GM12878 (cell line): ENCODE measurements around the gene SCARF2. TPM values are rescaled to one million over a fixed set of nuclear protein-coding genes. Genes with fewer than 3 reads are reported as not detected.

Experiments
- ATAC-seq: fragments of 200-7000 bp; cut with Tn5 transposase; 3 replicates; pipeline ENCODE4 v1.9.1; 2020; ENCODE audit warnings: mild to moderate bottlenecking, moderate library complexity
- BruUV-seq: library from RNA; stranded (reverse); fragments of 400-500 nt; replicated peaks from 2 replicates; lab custom pipeline; 2021; lab: Mats Ljungman, UMichigan
- CTCF ChIA-PET: fragments of 300-600 bp; sonication (Branson Sonifier 250); formaldehyde crosslinking; extraction: SDS; loops from one replicate; lab custom pipeline; 2021; ENCODE audit warnings: inconsistent platforms; lab: Yijun Ruan, JAX
- POLR2A ChIA-PET: fragments of 350-600 bp; formaldehyde crosslinking; extraction: SDS; loops from one replicate; lab custom pipeline; 2021; ENCODE audit warnings: inconsistent platforms; lab: Charles Lee
- RAD21 ChIA-PET: fragments of 300-600 bp; sonication (Branson Sonifier 250); formaldehyde crosslinking; loops from one replicate; lab custom pipeline; 2023; ENCODE audit warnings: antibody characterized with exemption; ENCODE audit not compliant: unreplicated experiment; lab: Charles Lee
- SMC1A ChIA-PET: fragments of 300-600 bp; sonication (Branson Sonifier 250); formaldehyde crosslinking; loops from one replicate; lab custom pipeline; 2023; ENCODE audit not compliant: unreplicated experiment, uncharacterized antibody; lab: Charles Lee
- DNase-seq: peaks from one replicate; pipeline ENCODE4 v3.0.0-alpha.2; 2011; ENCODE audit warnings: low read depth, low spot score
- FAIRE-seq: peaks from 3 replicates; lab custom pipeline; 2011; peaks lifted over from hg19 to GRCh38; lab: Jason Lieb, UNC
- H2AFZ ChIP-seq: 2 replicates; pipeline ENCODE4 v1.6.0; 2011; ENCODE audit warnings: low read depth, low read length, control low read depth; ENCODE audit not compliant: control insufficient read depth
- H3K27ac ChIP-seq: 2 replicates; pipeline ENCODE4 v1.5.1; 2011; ENCODE audit warnings: control low read depth; ENCODE audit not compliant: control insufficient read depth, insufficient read depth
- H3K27me3 ChIP-seq, 2 experiments: replicated peaks in 1 of 2; 2 replicates each; pipeline versions ENCODE4 v1.6.0 to v1.6.1; 2011; ENCODE audit warnings: low read length in 1 of 2; ENCODE audit not compliant: control insufficient read depth in 2 of 2, insufficient read depth in 2 of 2
- H3K36me3 ChIP-seq, 2 experiments: 2 replicates each; pipeline ENCODE4 v1.5.1; 2011; ENCODE audit warnings: low read length in 1 of 2; ENCODE audit not compliant: control insufficient read depth in 2 of 2, insufficient read depth in 2 of 2
- H3K4me1 ChIP-seq: 2 replicates; pipeline ENCODE4 v1.6.1; 2011; ENCODE audit warnings: mild to moderate bottlenecking, low read length, moderate library complexity, mixed read lengths; ENCODE audit not compliant: control insufficient read depth, insufficient read depth
- H3K4me2 ChIP-seq: 2 replicates; pipeline ENCODE4 v1.6.0; 2011; ENCODE audit warnings: control low read depth; ENCODE audit not compliant: control insufficient read depth, insufficient read depth
- H3K4me3 ChIP-seq: fragments of 200-600 bp; sonication (generic); 2 replicates; pipeline ENCODE4 v1.5.1; 2016
- H3K79me2 ChIP-seq: 2 replicates; pipeline ENCODE4 v1.6.0; 2011; ENCODE audit warnings: low read length; ENCODE audit not compliant: control insufficient read depth, insufficient read depth
- H3K9ac ChIP-seq: 2 replicates; pipeline ENCODE4 v1.8.0; 2011; ENCODE audit warnings: low read length, control low read depth, mixed read lengths; ENCODE audit not compliant: control insufficient read depth, insufficient read depth
- H3K9me3 ChIP-seq: replicated peaks from 3 replicates; pipeline ENCODE4 v1.5.1; 2011; ENCODE audit warnings: mild to moderate bottlenecking, low read length; ENCODE audit not compliant: control insufficient read depth, insufficient read depth
- H4K20me1 ChIP-seq: 2 replicates; pipeline ENCODE4 v1.6.0; 2011; ENCODE audit not compliant: control insufficient read depth, insufficient read depth
- GABPA ChIP-seq: IDR thresholded peaks from 2 replicates; pipeline ENCODE4 v1.6.1; 2014; ENCODE audit warnings: antibody characterized with exemption, low read depth, mild to moderate bottlenecking, inconsistent platforms
- HDAC2 ChIP-seq: fragments of 200-600 bp; sonication (generic); IDR thresholded peaks from 2 replicates; pipeline ENCODE4 v1.6.1; 2017
- HDAC6 ChIP-seq: fragments of 200-600 bp; sonication (generic); IDR thresholded peaks from one replicate; pipeline ENCODE4 v1.8.0; 2017; ENCODE audit warnings: antibody characterized with exemption; ENCODE audit not compliant: unreplicated experiment
- KAT2A ChIP-seq: conservative IDR thresholded peaks from 2 replicates; pipeline ENCODE4 v1.6.1; 2011; ENCODE audit warnings: low read depth, low read length; ENCODE audit not compliant: control insufficient read depth
- POLR2AphosphoS5 ChIP-seq: IDR thresholded peaks from 2 replicates; pipeline ENCODE4 v1.6.1; 2011; ENCODE audit warnings: mild to moderate bottlenecking, low read length, inconsistent platforms
- RFX5 ChIP-seq: IDR thresholded peaks from 2 replicates; pipeline ENCODE4 v1.6.1; 2011; ENCODE audit warnings: low read depth, low read length, improper control_type of control experiment
- SMARCA5 ChIP-seq: fragments of 450-650 bp; IDR thresholded peaks from 2 replicates; pipeline ENCODE4 v1.6.1; 2017; ENCODE audit warnings: mild to moderate bottlenecking
- SMC3 ChIP-seq: IDR thresholded peaks from 2 replicates; pipeline ENCODE4 v1.6.1; 2011; ENCODE audit warnings: low read length, improper control_type of control experiment, borderline replicate concordance
- SREBF2 ChIP-seq: IDR thresholded peaks from 2 replicates; pipeline ENCODE4 v1.6.1; 2012; ENCODE audit warnings: mild to moderate bottlenecking, low read length
- TARDBP ChIP-seq: IDR thresholded peaks from 2 replicates; pipeline ENCODE4 v1.6.1; 2016; ENCODE audit warnings: borderline replicate concordance
- WGBS: methylation state at CpG from one replicate; pipeline ENCODE4 v1.1.6; 2016; ENCODE audit warnings: low lambda C conversion rate; ENCODE audit not compliant: insufficient replicate concordance, insufficient coverage; ENCODE audit errors: missing lambda C conversion rate; 5-methylcytosine and 5-hydroxymethylcytosine counted together
- in situ Hi-C: fragments of 300-500 bp; cut with MboI; formaldehyde crosslinking; loops from 9 replicates; pipeline ENCODE4 v1.14.3; 2018; ENCODE audit warnings: mixed read lengths
- intact Hi-C: fragments of 100-400 bp; cut with micrococcal nuclease; formaldehyde crosslinking; loops from one replicate; pipeline ENCODE4 v1.14.2; 2022; ENCODE audit not compliant: unreplicated experiment
- polyA plus RNA-seq, 11 experiments: library from polyadenylated mRNA; depleted of rRNA in 4 of 11; unstranded in 6 of 11; stranded (reverse) in 5 of 11; fragments of >200 nt; fragmentation: Nextera tagmentation in 4 of 11; fragmentation: Illumina TruSeq in 1 of 11; extraction: Ambion mirVana in 4 of 11; extraction: Trizol in 1 of 11; gene quantifications; 1 replicate in 1 of 11; 2 replicates in 10 of 11; pipeline versions ENCODE4 v1.2.1 to v1.2.3, GENCODE V29; 2011 to 2016; ENCODE audit warnings: inconsistent platforms in 2 of 11, missing spikeins in 2 of 11, low read depth in 1 of 11
- total RNA-seq, 4 experiments: library from RNA; depleted of rRNA in 3 of 4; stranded (reverse); fragments of >200 nt in 3 of 4; fragmentation: Illumina TruSeq in 1 of 4; extraction: Trizol in 1 of 4; gene quantifications; 2 replicates each; pipeline versions ENCODE4 v1.2.1 to v1.2.3, GENCODE V29; 2013 to 2021
- TF ChIP-seq, protein P1 (sequence below): IDR thresholded peaks from 2 replicates; pipeline ENCODE4 v1.6.1; 2012; ENCODE audit warnings: improper control_type of control experiment, low read depth, low read length; ENCODE audit not compliant: insufficient replicate concordance
- TF ChIP-seq, protein P2 (sequence below): fragments of 150-350 bp; IDR thresholded peaks from 2 replicates; pipeline ENCODE4 v1.6.1; 2016; ENCODE audit warnings: low read depth, low read length

The SCARF2 gene
- total and polyA plus RNA-seq, 10 of the 15 experiments (the other 5 are each of a cell fraction or from before 2014, with no cell fraction given) = 0.01 to 0.74 (median 0.17) TPM; not detected in 5

GRCh38 chr22:20426259-20426615 lies 11.4 kb downstream of the SCARF2 start:
- no peak overlapping the region for H3K4me3 ChIP-seq
- ATAC-seq = no peak

More at GRCh38 chr22:20426259-20426615, 11.4 kb downstream of the SCARF2 start:
- Histone ChIP-seq H3K27ac (no peak overlapping the region), H3K9me3 (no peaks in the 10 kb centered on the region; the same call in 2 of the 3 replicates), H3K36me3 (no peaks in the 10 kb centered on the region), H2AFZ (no peak overlapping the region), H4K20me1 (no peaks in the 10 kb centered on the region), H3K9ac (no peak overlapping the region), H3K4me1 (peaks cover 8% of the 10 kb centered on the region), H3K79me2 (no peaks in the 10 kb centered on the region), H3K4me2 (no peak overlapping the region)
- ChIA-PET POLR2A (no interaction called here), RAD21 (no interaction called here), CTCF (no interaction called here), SMC1A (no interaction called here)
- 60% methylated on average over 10 of the region's 12 CpGs for WGBS
- BruUV-seq = no TSS peak
- intact Hi-C loops = no loop called here
- FAIRE-seq = no peak
- DNase-seq = no peak
- TF ChIP-seq, protein P1, sequence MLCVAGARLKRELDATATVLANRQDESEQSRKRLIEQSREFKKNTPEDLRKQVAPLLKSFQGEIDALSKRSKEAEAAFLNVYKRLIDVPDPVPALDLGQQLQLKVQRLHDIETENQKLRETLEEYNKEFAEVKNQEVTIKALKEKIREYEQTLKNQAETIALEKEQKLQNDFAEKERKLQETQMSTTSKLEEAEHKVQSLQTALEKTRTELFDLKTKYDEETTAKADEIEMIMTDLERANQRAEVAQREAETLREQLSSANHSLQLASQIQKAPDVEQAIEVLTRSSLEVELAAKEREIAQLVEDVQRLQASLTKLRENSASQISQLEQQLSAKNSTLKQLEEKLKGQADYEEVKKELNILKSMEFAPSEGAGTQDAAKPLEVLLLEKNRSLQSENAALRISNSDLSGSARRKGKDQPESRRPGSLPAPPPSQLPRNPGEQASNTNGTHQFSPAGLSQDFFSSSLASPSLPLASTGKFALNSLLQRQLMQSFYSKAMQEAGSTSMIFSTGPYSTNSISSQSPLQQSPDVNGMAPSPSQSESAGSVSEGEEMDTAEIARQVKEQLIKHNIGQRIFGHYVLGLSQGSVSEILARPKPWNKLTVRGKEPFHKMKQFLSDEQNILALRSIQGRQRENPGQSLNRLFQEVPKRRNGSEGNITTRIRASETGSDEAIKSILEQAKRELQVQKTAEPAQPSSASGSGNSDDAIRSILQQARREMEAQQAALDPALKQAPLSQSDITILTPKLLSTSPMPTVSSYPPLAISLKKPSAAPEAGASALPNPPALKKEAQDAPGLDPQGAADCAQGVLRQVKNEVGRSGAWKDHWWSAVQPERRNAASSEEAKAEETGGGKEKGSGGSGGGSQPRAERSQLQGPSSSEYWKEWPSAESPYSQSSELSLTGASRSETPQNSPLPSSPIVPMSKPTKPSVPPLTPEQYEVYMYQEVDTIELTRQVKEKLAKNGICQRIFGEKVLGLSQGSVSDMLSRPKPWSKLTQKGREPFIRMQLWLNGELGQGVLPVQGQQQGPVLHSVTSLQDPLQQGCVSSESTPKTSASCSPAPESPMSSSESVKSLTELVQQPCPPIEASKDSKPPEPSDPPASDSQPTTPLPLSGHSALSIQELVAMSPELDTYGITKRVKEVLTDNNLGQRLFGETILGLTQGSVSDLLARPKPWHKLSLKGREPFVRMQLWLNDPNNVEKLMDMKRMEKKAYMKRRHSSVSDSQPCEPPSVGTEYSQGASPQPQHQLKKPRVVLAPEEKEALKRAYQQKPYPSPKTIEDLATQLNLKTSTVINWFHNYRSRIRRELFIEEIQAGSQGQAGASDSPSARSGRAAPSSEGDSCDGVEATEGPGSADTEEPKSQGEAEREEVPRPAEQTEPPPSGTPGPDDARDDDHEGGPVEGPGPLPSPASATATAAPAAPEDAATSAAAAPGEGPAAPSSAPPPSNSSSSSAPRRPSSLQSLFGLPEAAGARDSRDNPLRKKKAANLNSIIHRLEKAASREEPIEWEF = no peak
- TF ChIP-seq KAT2A (no peak), SMC3 (no peak), RFX5 (no peak), HDAC2 (no peak), SMARCA5 (no peak), POLR2AphosphoS5 (no peak), HDAC6 (no peak), GABPA (no peak), TARDBP (no peak), SREBF2 (no peak)
- TF ChIP-seq, protein P2, sequence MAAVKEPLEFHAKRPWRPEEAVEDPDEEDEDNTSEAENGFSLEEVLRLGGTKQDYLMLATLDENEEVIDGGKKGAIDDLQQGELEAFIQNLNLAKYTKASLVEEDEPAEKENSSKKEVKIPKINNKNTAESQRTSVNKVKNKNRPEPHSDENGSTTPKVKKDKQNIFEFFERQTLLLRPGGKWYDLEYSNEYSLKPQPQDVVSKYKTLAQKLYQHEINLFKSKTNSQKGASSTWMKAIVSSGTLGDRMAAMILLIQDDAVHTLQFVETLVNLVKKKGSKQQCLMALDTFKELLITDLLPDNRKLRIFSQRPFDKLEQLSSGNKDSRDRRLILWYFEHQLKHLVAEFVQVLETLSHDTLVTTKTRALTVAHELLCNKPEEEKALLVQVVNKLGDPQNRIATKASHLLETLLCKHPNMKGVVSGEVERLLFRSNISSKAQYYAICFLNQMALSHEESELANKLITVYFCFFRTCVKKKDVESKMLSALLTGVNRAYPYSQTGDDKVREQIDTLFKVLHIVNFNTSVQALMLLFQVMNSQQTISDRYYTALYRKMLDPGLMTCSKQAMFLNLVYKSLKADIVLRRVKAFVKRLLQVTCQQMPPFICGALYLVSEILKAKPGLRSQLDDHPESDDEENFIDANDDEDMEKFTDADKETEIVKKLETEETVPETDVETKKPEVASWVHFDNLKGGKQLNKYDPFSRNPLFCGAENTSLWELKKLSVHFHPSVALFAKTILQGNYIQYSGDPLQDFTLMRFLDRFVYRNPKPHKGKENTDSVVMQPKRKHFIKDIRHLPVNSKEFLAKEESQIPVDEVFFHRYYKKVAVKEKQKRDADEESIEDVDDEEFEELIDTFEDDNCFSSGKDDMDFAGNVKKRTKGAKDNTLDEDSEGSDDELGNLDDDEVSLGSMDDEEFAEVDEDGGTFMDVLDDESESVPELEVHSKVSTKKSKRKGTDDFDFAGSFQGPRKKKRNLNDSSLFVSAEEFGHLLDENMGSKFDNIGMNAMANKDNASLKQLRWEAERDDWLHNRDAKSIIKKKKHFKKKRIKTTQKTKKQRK = no peak
- TF ChIP-seq, all 136 proteins: peak for 0
- in situ Hi-C loops = no loop called here
- peaks cover 5 to 21% of the 10 kb centered on the region in 2 experiments for H3K27me3 ChIP-seq
